HG03520 (cell line): ENCODE results near the gene CSF3R.

ENCODE experiments used
- ATAC-seq: cut with Tn5 transposase; IDR thresholded peaks from one replicate; pipeline ENCODE4 v1.9.1; 2021; ENCODE audit warnings: mild to moderate bottlenecking, moderate library complexity; ENCODE audit not compliant: unreplicated experiment

CSF3R gene

DNA sequence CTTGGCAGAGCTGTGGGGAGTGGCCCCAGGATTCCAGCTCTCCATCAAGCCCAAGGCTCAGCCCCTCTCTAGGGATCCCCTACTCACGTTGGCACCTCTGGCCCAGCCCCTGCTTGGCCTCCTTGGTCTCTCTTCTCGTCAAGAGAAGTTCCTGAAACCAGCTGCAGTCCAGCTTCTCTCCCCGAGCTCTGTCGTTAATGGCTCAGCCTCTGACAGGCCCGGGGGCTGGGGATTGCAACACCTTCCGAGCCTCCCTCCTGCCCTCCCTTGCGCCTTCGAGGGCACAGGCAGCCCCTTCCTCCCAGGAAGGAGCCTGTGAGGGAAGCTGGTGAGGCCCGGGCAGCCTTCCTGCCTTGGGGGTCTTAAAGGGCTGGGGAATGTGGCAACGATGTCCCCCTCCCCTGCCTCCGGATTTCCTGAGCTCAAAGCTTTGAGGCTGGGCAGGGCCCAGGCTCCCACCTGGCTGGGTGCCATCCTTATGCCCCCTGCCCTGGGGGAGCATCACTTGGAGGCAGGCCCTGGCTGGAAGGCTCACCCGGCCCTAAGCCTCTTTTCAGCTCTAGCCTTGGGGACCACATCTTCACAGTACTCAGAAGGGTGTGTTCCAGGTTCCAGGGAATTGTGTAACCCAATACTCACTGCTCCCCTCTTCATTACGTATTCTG lies at the start of gene CSF3R:
Gene CSF3R (minus strand): TSS at position 190 of the 665 bp plus-strand sequence. CDS start 3,417 bp downstream, outside the sequence.
- no peak for ATAC-seq

DNA sequence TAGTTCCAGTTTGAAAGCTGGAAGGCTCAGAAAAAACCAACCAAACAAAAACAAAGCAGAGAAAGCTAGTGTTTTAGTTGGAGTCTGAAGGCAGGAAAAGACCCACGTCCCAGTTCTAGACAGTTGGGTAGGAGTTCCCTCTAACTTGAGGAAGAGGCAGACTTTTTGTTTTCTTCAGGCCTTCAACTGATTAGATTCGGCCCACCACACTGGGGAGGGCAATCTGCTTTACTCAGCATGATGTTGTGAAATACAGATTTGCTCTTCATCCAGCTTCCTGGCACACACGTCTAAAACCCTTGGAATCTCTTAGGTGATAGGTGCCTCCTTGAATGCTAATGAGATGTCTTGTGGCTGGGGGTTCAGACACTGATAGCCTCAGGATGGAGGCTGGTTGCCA lies 49.1 kb upstream of the CSF3R start:
- ATAC-seq, result no peak

DNA sequence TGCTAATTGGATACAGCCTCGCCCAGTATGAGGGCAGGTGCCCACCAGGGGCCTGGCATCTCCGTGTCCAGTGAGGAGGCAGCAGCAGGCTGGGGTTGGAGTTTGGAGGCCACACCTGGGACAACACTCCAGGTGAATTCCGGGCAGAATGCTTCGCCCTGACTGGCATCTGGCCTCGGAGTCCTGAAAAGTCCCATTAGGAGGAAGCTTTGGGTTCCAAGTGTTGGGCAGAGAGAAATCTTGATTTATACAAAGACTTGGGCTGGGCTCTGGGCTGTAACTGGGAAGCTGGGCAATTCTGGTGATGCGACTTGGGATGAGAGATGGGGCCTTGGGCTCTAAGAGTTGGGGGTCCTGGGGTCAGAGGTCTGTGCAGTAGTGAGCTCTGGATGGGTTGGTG lies 48.1 kb upstream of the CSF3R start:
- no peak for ATAC-seq

DNA sequence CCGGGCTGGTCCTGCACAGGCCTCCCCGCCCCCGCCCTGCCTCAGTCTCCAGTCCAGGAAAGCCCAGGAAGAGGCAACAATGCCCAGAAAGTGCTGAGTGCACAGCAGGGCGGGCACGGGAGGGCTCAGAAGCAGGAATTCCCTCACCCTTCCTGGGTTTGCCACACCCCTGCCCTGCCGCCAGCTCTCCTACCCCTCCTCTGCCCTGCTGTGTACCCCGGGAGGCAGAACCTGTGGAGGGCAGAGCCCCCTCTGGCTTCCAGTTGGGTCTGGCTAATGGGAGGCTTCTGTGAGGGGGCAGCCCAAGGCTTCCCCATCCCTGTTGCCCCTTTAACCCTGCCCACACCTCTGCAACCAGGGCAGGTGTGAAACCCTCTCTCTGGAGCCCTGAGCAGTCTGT lies 47.5 kb upstream of the CSF3R start:
- ATAC-seq, result no peak

DNA sequence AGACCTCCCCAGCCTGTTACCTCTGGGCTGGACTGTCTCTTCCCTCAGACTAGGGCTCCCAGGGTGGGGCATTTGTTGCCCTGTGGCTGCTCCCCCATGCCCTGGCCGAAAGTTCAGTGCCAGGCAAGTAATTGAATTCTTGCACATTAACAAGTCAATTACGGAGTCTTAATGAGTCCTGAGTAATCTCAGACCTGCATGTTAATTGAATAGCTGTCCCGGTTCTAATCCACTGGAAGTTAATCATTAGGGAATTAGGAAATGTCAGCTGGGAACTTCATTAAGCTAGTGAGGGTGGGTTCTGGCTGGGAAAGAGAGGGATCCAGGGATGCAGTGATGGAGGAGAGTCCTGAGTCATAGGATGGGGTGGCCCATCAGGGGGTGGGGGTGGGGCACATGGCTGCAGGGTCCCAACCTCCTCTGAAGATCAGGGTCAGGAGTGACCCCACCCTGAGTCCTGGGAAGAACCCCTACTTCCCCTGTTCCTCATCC lies 47.1 kb upstream of the CSF3R start:
- no peak for ATAC-seq

DNA sequence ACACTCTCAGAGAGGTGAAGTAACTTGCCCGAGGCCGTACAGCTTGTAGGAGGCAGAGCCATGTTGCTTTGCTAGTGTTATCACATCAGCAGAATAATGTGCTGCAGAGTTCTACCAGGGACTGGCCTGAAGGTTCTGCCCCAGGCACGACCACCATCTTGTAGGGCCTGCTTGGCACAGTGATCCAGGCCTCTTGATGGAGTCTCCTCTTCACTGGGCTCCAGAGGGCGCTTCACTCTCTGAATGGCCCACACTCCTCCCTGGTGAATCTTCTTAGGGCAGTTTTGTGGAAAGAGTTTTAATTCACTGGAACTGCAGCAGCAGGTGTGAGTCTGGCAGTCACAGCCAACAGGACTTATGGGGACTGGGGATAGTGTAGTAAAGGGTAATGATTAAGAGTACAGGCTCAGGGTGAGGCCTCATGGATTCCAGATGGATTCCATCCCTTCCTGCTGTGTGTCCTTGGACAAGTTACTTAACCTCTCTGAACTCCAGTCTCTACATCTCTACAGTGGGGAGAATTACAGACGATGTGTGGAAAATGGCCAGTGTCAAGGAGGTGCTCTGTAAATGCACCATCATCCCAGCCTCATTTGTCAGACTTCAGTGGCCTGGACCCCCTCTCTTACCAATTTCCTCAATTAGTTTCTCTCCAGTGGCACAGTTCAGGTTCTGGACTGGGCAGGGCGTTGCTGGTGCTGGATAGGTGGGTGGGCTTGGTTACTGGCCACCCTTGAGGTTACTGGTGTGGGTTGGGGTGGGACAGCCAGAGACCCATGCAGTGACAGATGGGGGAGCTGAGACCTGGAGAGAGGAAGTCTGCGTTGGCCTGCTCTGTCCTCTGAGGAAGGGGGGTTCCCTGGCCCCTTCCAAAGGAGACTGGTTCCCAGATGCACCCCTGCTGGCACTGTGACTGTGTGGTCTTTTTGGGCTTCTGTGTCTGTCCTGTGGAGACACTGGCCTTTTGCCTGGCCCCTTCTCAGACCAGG lies 45.9 kb upstream of the CSF3R start:
- no peak for ATAC-seq

DNA sequence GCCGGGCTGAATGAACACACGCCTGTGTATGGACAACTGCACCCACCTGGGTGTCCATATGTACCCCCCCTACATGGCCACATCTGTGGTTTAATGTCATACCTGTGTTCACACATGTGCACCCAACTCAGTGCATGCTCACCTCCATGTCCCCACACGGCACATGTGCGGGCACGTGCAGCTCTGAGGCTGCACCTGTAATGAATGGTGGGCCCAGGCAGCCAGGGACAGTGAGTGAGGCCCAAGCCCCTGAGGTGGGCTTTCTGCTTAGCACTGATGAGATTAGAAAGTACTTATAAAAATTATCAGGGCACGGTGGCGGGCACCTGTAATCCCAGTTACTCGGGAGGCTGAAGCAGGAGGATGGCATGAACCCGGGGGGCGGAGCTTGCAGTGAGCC lies 42.5 kb upstream of the CSF3R start:
- ATAC-seq, result no peak

DNA sequence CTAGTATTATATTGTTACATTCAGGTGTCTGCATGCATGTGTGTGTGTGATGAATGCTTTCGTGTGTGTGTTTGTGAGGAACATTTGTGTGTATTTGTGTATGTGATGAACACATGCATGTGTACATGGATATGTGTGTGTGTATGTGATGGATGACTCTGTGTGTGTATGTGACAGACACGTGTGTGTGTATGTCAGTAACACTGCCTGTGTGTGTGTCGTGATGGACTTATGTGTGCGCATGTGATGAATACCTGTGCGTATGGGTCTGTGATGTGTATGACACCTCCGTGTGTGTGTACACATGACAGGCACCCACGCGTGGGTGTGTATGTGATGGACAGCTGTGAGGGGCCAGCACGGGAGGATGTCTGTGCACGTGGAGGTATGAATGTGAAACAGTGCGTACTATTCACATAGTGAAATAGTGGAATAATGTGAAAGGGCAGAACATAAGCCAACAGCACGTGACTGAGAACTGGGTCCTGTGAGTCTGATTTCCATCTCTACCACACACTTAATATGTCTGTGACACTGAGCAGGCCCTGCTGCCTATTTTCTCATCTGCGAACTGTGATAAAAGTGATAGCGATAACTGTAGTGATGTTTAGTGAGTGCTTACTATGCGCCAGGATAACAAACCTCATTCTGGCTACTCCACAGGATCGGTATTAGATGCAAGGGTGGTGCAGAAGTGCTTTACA lies 41.8 kb upstream of the CSF3R start:
- no peak for ATAC-seq

DNA sequence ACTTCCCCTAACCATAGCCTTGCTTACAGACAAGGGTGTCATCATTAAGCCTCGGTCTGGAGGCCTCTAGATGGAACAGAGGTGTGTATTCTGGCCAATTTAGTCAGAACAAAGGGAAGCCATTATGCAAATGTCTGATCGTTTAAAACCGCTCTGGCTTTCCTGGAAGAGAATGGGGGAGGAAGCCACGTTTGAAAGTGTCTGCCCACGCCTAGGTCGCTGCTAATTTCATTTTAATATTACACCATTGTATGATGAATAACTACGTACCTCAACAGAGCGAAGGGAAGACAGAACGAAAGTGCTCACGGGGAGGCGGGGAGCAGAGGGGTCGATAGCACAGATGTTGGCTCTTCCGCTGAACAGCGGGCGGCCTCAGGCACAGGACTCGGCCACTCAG lies 41.1 kb upstream of the CSF3R start:
- no peak for ATAC-seq

DNA sequence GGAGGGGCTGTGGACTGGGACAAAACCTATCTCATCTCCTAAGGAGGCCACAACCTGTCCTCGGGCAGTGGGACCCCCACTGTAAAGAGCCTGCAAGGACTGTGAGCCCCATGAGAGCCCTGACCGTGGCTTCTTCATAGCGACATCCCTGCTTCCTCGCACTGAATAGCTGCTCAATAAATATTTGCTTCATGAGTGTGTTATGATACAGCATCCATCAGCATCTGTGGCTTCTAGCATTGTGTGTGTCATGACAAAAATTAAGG lies 40.5 kb upstream of the CSF3R start:
- ATAC-seq, result no peak

DNA sequence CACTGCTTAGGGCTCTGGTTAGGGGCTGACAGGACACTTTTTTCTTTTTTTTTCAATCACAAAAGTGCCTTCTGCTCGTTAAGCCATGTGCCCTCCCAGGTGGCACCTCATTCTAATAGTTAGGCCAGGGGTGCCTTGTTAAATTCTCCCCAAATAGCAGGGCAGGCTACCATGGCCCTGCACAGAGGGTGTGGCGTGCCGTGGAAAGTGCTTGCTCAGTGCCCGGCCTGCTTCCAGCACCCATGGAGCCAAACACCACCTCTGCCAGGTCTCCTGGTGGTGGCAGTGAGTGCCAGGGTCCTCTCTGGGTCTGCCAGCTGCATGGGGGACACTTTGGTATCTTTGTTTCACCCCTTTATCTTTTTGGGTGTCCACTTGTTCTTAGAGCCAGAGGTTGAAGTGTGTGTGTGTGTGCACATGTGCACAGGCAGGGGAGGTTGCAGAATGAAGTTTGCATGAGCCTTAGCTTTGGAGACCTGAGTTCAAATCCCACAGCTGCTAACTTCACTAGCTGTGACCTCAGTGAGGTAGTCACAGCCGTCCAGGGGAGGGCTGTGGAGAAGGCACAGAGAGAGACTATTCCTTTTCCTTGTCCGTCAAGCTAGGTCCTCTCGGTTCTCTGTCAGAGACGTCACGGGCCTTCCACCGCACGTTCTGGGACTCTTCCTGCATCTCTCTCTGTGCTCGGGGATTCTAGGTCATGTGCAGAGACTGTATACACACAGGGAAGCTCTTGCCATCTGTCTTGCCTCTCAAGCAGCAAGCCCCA lies 39.9 kb upstream of the CSF3R start:
- ATAC-seq, result no peak

DNA sequence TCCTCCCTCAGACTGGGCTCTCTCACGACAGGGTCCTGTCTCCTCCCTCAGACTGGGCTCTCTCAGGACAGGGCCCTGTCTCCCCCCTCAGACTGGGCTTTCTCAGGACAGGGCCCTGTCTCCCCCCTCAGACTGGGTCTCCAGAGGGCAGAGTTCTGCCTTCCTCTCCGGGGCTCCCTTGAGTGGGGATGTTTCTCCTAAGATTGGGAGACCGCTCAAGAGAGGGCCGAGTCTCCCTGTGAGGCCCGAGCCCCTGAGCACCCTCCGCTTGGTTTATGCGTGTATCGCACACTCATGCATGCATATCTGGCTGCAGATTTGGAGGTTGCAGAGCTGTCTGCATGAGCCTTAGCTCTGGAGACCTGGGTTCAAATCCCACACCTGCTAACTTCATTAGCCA lies 39.3 kb upstream of the CSF3R start:
- no peak for ATAC-seq

DNA sequence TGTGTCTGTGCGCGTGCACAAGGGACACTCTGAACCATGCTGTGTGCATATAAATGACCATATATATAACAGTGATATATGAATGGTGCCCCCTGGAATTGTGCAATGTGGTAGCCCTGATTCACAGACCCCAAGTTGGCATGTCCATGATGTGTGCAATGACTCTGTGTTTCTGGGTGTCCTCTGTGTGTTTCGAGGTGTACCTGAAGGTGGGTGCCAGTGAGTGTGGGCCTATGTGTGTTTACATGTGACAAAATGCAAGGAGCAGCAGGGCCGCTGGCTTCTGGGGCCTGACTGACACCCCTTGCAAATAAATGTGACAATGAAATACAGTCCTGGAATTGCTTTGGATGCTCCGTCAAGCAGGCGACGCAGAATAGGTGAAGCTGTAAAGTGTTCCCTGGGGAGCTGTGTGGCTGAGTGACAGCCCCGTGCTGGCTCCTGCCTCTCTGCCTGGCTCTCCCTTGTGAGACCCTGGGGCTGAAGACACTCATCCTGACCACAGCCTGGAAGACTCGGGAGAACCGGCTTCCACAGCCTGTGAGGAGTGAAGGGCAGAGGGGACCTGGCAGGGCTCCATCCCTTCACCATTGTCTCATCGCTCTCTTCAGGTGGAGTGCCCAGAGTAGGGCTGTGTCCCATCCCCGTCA lies 38.2 kb upstream of the CSF3R start:
- ATAC-seq, result no peak

DNA sequence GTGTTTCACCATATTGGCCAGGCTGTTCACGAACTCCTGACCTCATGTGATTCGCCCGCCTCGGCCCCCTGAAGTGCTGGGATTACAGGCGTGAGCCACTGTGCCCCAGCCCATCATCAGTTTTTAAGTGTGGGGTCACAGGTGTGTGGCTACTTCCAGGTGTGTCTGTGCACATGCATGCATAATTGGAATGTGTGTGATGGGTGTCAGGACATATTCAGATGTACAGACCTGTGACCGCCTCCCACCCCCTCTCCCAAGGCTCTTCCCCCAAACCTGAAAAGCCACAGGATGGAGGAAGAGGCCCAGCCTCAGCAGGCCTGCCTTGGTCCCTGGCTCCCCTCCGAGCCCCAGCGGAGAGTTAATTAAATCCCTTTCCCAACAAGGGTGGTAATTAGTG lies 37.3 kb upstream of the CSF3R start:
- no peak for ATAC-seq

DNA sequence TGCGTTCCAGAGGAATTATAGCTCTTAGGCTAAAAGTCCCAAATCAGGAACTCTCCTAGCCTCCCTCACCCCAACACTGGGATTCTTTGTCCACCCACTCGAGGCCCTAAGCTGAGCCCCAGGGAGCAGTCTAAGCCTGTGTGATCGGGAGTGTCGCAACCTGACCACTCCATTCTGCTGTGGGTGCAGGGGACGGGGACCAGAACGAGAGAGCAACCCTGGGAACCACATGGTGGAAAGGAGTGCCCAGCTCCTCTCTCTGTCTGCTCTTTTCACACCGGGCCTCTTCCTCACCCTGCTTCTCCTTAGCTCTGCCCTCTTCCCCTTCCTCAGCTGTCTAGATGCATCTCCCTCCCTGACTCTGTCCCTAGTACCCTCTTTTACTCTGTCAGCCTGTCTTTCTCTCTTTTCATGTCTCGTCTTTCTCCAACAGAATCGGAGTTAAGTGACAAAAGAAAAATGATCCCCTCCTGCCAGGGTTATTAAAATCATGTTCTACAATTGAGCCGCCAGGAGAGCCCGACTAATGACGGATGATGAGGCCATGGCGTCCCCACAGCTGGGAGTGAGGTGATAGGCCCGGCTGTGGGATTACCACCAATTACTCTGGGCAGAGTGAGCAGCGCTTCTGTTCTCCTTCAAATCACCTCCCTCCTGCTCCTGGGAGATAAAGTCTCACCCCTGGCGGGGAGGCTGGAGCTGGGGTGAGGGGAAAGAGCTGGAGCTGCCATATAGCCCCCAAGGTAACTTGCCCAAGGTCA lies 34.5 kb upstream of the CSF3R start:
- no peak for ATAC-seq

DNA sequence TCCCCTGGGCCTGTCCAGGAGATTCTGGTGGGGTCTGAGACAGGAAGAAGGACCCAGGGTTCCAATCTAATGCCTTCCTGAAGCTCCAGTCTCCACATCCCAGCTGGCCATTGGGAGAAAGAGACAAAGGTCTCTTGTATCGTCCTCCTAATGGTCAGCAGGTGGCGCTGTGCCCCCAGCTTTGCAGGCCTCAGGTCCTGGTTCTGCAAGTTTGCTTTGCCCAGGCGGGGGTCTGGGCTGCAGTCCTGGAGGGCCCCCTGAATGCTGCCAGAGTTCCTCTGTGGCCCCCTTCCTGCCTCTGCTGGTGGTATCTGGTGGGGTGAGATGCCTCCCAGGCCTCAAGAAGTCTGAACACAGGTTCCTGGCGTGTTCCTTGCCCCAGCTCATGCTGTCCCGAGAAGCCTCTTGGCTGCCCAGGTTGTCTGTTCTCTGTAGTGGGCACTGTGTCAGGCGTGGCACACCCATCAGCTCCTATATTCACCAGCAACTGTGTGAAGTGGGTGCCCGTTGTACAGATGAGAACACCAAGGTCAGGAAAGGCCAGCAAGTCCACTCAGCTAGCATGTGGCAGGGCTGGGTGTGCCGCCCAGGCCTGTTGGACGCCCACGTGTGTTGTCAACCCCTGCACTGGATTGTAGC lies 33.8 kb upstream of the CSF3R start:
- no peak for ATAC-seq

DNA sequence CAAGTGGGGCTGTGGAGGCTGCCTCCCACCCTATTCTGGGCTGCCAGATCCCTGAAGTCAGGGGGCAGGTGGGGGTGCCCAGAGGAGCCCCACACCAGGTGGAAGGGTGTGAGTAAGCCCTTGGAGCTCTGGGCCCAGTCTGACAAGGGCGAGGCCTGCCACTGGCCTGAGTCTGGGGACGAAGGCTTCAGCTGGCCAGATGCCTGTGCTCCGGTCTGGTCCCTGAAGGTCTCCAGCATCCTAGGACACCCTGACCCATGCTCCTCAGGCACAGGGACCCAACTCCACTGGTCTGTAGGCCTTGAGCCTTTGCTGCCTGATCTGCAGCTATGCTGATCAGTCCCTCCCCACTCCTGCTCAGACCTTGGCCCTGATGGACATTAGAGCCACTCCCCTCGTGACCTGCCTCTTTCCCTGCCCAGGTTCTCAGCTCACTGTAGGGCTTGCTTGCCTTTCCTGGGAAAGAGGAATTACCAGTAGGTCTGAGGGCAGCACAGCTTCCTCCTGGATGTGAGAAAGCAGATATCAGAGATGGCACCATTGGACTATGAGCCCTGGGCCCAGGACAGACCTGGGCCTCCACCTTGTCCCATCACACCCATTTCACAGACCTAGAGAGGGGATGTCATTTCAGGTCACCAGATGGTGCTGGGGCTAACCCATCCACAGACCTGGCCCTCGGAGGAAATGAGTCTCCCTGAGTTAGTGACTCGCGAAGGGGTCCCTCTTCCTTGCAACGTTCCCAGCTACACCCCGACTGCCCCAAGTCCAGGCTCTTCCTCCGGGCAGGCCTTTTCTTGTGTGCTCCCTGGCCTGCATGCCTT lies 32.8 kb upstream of the CSF3R start:
- no peak for ATAC-seq

DNA sequence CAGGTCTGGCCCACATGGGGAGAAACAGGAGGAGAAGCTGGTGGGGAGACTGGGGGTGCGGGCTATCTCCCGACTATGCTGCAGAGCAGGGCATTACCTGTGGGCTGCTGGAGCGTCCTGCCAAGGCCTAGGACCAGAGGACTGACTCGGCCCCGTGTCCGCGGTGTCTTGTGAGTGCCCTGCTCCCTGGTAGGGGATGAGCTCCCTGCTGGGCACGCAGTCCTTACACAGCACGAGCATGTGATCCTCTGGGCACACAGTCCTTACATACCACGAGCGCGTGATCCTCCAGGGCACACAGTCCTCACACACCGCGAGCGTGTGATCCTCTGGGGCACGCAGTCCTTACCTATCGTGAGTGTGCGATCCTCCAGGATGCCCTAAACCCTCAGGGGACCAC lies 31.8 kb upstream of the CSF3R start:
- no peak for ATAC-seq
